IMR-90 (cell line): ENCODE results near the gene MGAT4C. TPM values are rescaled to one million over a fixed set of nuclear protein-coding genes. Genes with fewer than 3 reads are reported as not detected.

Source experiments
- ATAC-seq: fragments of 200-7000 bp; cut with Tn5 transposase; 2 replicates; pipeline ENCODE4 v1.9.1; 2020; ENCODE audit warnings: low read depth, mild to moderate bottlenecking, moderate library complexity
- BruUV-seq: library from RNA; stranded (reverse); fragments of 400-500 nt; replicated peaks from 2 replicates; lab custom pipeline; 2021; lab: Mats Ljungman, UMichigan
- CTCF ChIA-PET: fragments of 300-600 bp; formaldehyde crosslinking; extraction: SDS; loops from one replicate; lab custom pipeline; 2021; ENCODE audit warnings: antibody characterized with exemption; lab: Yijun Ruan, JAX
- POLR2A ChIA-PET: fragments of 300-600 bp; sonication (Branson Sonifier 250); formaldehyde crosslinking; loops from one replicate; lab custom pipeline; 2022; ENCODE audit warnings: antibody characterized with exemption; ENCODE audit not compliant: unreplicated experiment; lab: Charles Lee
- DNase-seq: peaks from one replicate; pipeline ENCODE4 v3.0.0; 2013
- H2AFZ ChIP-seq: replicated peaks from 2 replicates; pipeline ENCODE3; 2013; ENCODE audit warnings: low read length, mild to moderate bottlenecking; ENCODE audit not compliant: poor library complexity
- H2AK5ac ChIP-seq: 2 replicates; pipeline ENCODE4 v1.6.1; 2013; ENCODE audit warnings: low read depth, low read length, inconsistent platforms
- H2AK9ac ChIP-seq: replicated peaks from 2 replicates; pipeline ENCODE3; 2013; ENCODE audit warnings: mild to moderate bottlenecking, low read depth, low read length, moderate library complexity; ENCODE audit not compliant: poor library complexity
- H2BK120ac ChIP-seq: 2 replicates; pipeline ENCODE4 v1.6.1; 2013; ENCODE audit warnings: low read depth, low read length, inconsistent platforms
- H2BK15ac ChIP-seq: 3 replicates; pipeline ENCODE4 v1.6.1; 2013; ENCODE audit warnings: low read depth, low read length, inconsistent platforms
- H2BK20ac ChIP-seq: 2 replicates; pipeline ENCODE4 v1.6.1; 2013; ENCODE audit warnings: low read depth, mild to moderate bottlenecking, inconsistent platforms, low read length, moderate library complexity
- H2BK5ac ChIP-seq: 2 replicates; pipeline ENCODE4 v1.6.1; 2013; ENCODE audit warnings: mild to moderate bottlenecking, low read depth, low read length, inconsistent platforms; ENCODE audit not compliant: poor library complexity, severe bottlenecking
- H3K14ac ChIP-seq: replicated peaks from 2 replicates; pipeline ENCODE4 v1.6.1; 2013; ENCODE audit warnings: low read depth, low read length, inconsistent platforms
- H3K18ac ChIP-seq: 2 replicates; pipeline ENCODE4 v1.6.1; 2013; ENCODE audit warnings: low read depth, low read length, control low read depth
- H3K23ac ChIP-seq: 2 replicates; pipeline ENCODE4 v1.6.1; 2013; ENCODE audit warnings: low read depth, low read length, inconsistent platforms
- H3K27ac ChIP-seq: 2 replicates; pipeline ENCODE4 v1.5.1; 2013; ENCODE audit warnings: mild to moderate bottlenecking, control low read depth, low read length; ENCODE audit not compliant: insufficient read depth
- H3K27me3 ChIP-seq: 2 replicates; pipeline ENCODE4 v1.6.1; 2013; ENCODE audit warnings: low read length; ENCODE audit not compliant: control insufficient read depth, insufficient read depth
- H3K36me3 ChIP-seq: 2 replicates; pipeline ENCODE4 v1.6.1; 2013; ENCODE audit warnings: low read length, mixed read lengths; ENCODE audit not compliant: control insufficient read depth, insufficient read depth
- H3K4ac ChIP-seq: 2 replicates; pipeline ENCODE4 v1.6.1; 2013; ENCODE audit warnings: low read depth, low read length, inconsistent platforms
- H3K4me1 ChIP-seq: 2 replicates; pipeline ENCODE4 v1.6.1; 2013; ENCODE audit warnings: low read length, mixed read lengths; ENCODE audit not compliant: control insufficient read depth, insufficient read depth
- H3K4me2 ChIP-seq: 2 replicates; pipeline ENCODE4 v1.6.1; 2013; ENCODE audit warnings: low read depth, mild to moderate bottlenecking, control low read depth, low read length, moderate library complexity
- H3K4me3 ChIP-seq: 2 replicates; pipeline ENCODE4 v1.5.1; 2013; ENCODE audit warnings: low read depth, mild to moderate bottlenecking, control low read depth, low read length, moderate library complexity; ENCODE audit not compliant: insufficient read depth
- H3K56ac ChIP-seq: 2 replicates; pipeline ENCODE4 v1.6.1; 2013; ENCODE audit warnings: low read length, inconsistent platforms; ENCODE audit not compliant: insufficient read depth; ENCODE audit errors: extremely low read depth
- H3K79me1 ChIP-seq, 2 experiments: 2 replicates each; pipeline ENCODE4 v1.6.1; 2013; ENCODE audit warnings: low read length in 2 of 2, inconsistent platforms in 1 of 2, low read depth in 1 of 2
- H3K9ac ChIP-seq: 2 replicates; pipeline ENCODE4 v1.6.1; 2013; ENCODE audit warnings: low read depth, low read length, control low read depth
- H3K9me1 ChIP-seq: 2 replicates; pipeline ENCODE4 v1.6.1; 2013; ENCODE audit warnings: low read length, inconsistent platforms; ENCODE audit not compliant: insufficient read depth
- H3K9me3 ChIP-seq: 2 replicates; pipeline ENCODE4 v1.6.1; 2013; ENCODE audit warnings: low read length; ENCODE audit not compliant: control insufficient read depth, insufficient read depth
- H4K20me1 ChIP-seq: 2 replicates; pipeline ENCODE4 v1.6.1; 2013; ENCODE audit warnings: low read length, inconsistent platforms; ENCODE audit not compliant: insufficient read depth
- H4K5ac ChIP-seq: 2 replicates; pipeline ENCODE4 v1.6.1; 2013; ENCODE audit warnings: mild to moderate bottlenecking, low read depth, low read length, control low read depth
- H4K8ac ChIP-seq, 2 experiments: 2 replicates each; pipeline ENCODE4 v1.6.1; 2013; ENCODE audit warnings: low read depth in 2 of 2, low read length in 2 of 2, control low read depth in 1 of 2, inconsistent platforms in 1 of 2
- H4K91ac ChIP-seq: 2 replicates; pipeline ENCODE4 v1.6.1; 2013; ENCODE audit warnings: low read depth, low read length, inconsistent platforms; ENCODE audit not compliant: insufficient read depth
- CEBPB ChIP-seq: IDR thresholded peaks from 2 replicates; pipeline ENCODE4 v1.6.1; 2012; ENCODE audit warnings: low read depth, low read length, improper control_type of control experiment
- NFE2L2 ChIP-seq: fragments of 150-350 bp; IDR thresholded peaks from 2 replicates; pipeline ENCODE4 v1.6.1; 2016; ENCODE audit warnings: low read depth, mild to moderate bottlenecking, low read length
- SMC3 ChIP-seq: fragments of 150-350 bp; IDR thresholded peaks from 2 replicates; pipeline ENCODE4 v1.6.1; 2016; ENCODE audit warnings: low read depth, mild to moderate bottlenecking, antibody characterized with exemption, low read length, moderate library complexity
- WGBS, 2 experiments: methylation state at CpG; one replicate each; pipeline versions ENCODE4 v1.1.5 to v1.1.7; 2013; ENCODE audit warnings: missing lambda C conversion rate in 2 of 2; ENCODE audit not compliant: insufficient read length in 1 of 2; ENCODE audit errors: extremely low coverage in 2 of 2; 5-methylcytosine and 5-hydroxymethylcytosine counted together
- dilution Hi-C: fragments of 300-500 bp; cut with HindIII; formaldehyde crosslinking; loops from one replicate; pipeline ENCODE4 v1.14.3; 2018; ENCODE audit warnings: low sequenced_read_pairs; ENCODE audit not compliant: unreplicated experiment
- in situ Hi-C: fragments of 300-500 bp; cut with MboI; formaldehyde crosslinking; loops from 3 replicates; pipeline ENCODE4 v1.14.3; 2019; ENCODE audit warnings: low sequenced_read_pairs, inconsistent platforms, mixed read lengths
- intact Hi-C: fragments of 100-400 bp; cut with micrococcal nuclease; formaldehyde crosslinking; loops from 2 replicates; pipeline ENCODE4 v1.10.0; 2022
- polyA plus RNA-seq, 3 experiments: library from polyadenylated mRNA; depleted of rRNA; stranded (reverse); fragments of >200 nt; gene quantifications; 2 replicates each; pipeline ENCODE4 v1.2.3, GENCODE V29; 2012; ENCODE audit warnings: low replicate concordance in 1 of 3
- total RNA-seq: library from RNA; depleted of rRNA; stranded (reverse); fragments of >200 nt; gene quantifications from 2 replicates; pipeline ENCODE4 v1.2.3, GENCODE V29; 2012
- TF ChIP-seq, protein P1 (sequence below): conservative IDR thresholded peaks from 2 replicates; pipeline ENCODE4 v1.5.1; 2012; ENCODE audit warnings: mild to moderate bottlenecking, low read depth, low read length, improper control_type of control experiment

The MGAT4C gene
- total and polyA plus RNA-seq, 2 of the 4 experiments (the other 2 are of a cell fraction), result not detected

DNA sequence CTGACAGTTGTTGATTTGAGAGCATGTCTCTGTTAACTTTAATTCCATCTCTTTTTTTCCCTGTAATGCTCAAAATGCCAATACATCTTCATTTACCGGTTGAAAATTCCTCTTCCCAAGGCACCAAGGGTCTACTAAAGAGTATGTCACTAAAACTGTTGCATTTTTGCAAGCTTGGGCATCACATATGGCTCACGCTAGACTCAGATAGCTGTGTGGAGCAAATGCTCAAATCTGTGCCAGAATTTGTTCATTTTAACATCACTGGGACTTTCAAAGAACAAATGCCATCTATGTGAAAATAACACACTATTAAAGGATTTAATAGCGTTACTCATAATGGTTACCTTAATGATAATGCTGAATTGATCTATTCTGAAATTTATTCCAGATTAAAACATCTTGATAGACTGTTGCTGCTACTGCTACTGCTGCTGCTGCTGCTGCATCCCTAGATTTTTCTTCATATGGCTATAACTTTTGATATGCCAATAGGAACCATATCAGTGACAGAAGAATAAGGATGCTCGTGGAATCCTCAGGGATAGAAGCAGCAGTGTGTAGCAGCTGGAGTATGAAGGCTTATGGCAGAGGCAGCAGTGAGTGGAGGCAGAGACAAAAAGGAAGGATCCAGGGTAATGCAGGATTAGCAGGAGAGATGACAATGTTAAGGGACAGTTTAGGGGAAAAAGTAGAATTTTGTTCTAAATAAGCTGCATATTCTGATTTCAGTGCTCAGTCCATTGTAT is 57.3 kb downstream of the MGAT4C start:
- DNase-seq (no peak), ATAC-seq (no peak)
- in situ Hi-C loops (no loop called here), intact Hi-C loops (no loop called here), dilution Hi-C loops (no loop called here)
- POLR2A ChIA-PET, result no interaction called here
- H2AFZ ChIP-seq, result no peak overlapping the region
- H3K79me1 ChIP-seq, result no peaks in the 10 kb centered on the region
- H2BK20ac ChIP-seq, result no peak overlapping the region
- no peaks in the 10 kb centered on the region for H3K9me3 ChIP-seq
- no peaks in the 10 kb centered on the region for H3K36me3 ChIP-seq
- H3K4ac ChIP-seq, result no peak overlapping the region
- H3K14ac ChIP-seq, result no peak overlapping the region
- no peak overlapping the region for H2AK5ac ChIP-seq
- no peak overlapping the region for H2BK15ac ChIP-seq
- H2AK9ac ChIP-seq, result no peak overlapping the region
- no peak overlapping the region for H3K56ac ChIP-seq
- H3K27me3 ChIP-seq, result no peaks in the 10 kb centered on the region
- no peak overlapping the region for H3K4me2 ChIP-seq
- CTCF ChIA-PET, result no interaction called here
- H4K8ac ChIP-seq, result no peak overlapping the region
- H2BK120ac ChIP-seq, result no peak overlapping the region
- H3K9me1 ChIP-seq, result no peaks in the 10 kb centered on the region
- no peak overlapping the region for H3K23ac ChIP-seq
- no peak overlapping the region for H3K27ac ChIP-seq
- H3K18ac ChIP-seq, result no peak overlapping the region
- no peaks in the 10 kb centered on the region for H3K4me1 ChIP-seq
- H3K9ac ChIP-seq, result no peak overlapping the region
- WGBS, 2 experiments, result 50% methylated on average over 1 of the region's 4 CpGs; no CpG with 5 or more reads in 1 of the 2 experiments
- no TSS peak for BruUV-seq
- no peak overlapping the region for H4K91ac ChIP-seq
- no peaks in the 10 kb centered on the region for H4K20me1 ChIP-seq
- H4K5ac ChIP-seq, result no peak overlapping the region
- no peak overlapping the region for H2BK5ac ChIP-seq
- no peak overlapping the region for H3K4me3 ChIP-seq
- no peak for TF ChIP-seq CEBPB
- no peak for TF ChIP-seq SMC3
- TF ChIP-seq, protein P1, sequence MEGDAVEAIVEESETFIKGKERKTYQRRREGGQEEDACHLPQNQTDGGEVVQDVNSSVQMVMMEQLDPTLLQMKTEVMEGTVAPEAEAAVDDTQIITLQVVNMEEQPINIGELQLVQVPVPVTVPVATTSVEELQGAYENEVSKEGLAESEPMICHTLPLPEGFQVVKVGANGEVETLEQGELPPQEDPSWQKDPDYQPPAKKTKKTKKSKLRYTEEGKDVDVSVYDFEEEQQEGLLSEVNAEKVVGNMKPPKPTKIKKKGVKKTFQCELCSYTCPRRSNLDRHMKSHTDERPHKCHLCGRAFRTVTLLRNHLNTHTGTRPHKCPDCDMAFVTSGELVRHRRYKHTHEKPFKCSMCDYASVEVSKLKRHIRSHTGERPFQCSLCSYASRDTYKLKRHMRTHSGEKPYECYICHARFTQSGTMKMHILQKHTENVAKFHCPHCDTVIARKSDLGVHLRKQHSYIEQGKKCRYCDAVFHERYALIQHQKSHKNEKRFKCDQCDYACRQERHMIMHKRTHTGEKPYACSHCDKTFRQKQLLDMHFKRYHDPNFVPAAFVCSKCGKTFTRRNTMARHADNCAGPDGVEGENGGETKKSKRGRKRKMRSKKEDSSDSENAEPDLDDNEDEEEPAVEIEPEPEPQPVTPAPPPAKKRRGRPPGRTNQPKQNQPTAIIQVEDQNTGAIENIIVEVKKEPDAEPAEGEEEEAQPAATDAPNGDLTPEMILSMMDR, result no peak
- TF ChIP-seq NFE2L2, result no peak
